ENCODE results near the gene CDH2. TPM values are rescaled to one million over a fixed set of nuclear protein-coding genes. Genes with fewer than 3 reads are reported as not detected.

CDH2 gene
- total RNA-seq, 1 experiment from 2014 or later, result not detected

DNA sequence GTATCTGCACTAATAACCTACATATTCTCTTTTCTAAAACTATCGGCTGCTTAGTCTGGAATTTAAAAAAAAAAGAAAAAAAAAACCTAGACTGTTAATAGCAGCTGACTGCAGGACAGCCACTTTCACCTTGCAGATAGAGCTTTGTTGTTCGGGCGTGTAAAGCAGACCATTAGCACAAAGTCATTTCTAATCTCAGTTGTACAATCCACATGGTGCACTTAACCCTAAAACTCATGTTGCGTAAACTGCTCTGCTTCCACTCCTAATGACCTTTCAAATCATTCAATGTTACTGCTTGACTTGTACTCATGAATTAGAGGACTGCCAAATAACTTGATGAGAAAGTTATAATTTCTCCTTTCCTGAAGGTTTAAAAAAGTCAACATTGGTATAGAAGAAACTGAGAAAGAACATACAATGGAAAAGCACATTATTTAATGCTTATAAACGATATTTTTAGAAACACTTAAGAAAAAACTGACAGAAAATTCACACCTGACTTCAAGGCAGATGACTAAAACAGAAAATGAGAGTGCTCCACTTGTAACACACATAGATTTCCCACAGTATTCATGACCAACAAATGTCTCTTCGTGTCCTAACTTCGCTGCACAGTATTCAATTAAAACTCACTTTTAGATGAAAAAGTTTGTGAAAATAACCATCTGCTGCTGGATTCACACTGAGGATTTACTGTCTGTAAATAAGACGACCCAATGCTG, 2.6 kb downstream of the CDH2 start:
- peak; percentile 40 for DNase-seq (ENCODE audit: low spot score)
- in situ Hi-C loops (cut with HindIII; ENCODE audit: low sequenced_read_pairs), result no loop called here

- DNase-seq (ENCODE audit: low spot score), result no peak
- in situ Hi-C loops (cut with HindIII; ENCODE audit: low sequenced_read_pairs), result no loop called here
Measured at GRCh38 chr18:28171837-28172236, 5.1 kb downstream of the CDH2 start.

DNA sequence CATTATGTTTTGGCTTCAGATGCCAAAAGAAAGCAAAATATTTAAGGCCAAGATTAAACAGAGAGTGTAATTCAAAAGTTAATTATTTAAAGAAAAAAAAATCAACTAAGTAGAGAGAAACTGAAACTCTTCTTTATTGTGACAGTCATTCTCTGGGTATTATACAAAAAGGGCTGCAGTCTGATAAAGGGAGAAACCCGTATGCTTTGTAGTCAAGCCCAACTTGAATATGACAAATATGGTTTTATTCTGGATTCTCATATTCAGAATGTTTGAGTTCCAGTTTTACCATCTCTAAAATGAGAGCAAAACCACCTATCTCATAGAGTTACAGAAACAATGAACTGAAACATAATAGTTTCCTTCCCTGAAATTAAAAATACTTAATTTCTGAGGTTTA, 8.2 kb downstream of the CDH2 start:
- in situ Hi-C loops (cut with HindIII; ENCODE audit: low sequenced_read_pairs), result no loop called here
- no peak for DNase-seq (ENCODE audit: low spot score)

DNA sequence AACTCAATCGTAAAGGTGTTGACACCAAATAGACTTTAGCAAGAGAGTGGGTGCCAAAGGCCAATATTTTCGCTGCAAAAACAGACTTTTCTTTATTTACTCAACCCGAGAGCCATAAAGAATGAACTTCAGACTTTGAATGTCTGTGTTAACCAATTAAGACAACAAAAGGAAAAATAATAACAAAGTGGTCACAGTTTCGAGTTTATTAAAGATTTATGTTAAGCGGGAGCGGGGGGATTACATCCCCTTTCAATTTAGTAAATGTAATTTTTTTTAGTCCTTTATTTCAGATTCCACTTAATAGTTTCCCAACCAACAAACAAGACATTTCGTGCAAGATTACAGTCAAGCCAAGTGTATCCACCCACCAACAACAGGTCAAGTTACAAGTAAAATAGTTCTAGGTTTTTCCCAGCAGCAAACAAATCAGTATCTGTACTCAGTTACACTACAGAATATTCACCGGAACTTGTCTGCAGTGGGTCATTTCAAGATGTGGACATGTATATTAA, 9.0 kb downstream of the CDH2 start:
- DNase-seq (ENCODE audit: low spot score), result no peak
- in situ Hi-C loops (cut with HindIII; ENCODE audit: low sequenced_read_pairs), result no loop called here

DNA sequence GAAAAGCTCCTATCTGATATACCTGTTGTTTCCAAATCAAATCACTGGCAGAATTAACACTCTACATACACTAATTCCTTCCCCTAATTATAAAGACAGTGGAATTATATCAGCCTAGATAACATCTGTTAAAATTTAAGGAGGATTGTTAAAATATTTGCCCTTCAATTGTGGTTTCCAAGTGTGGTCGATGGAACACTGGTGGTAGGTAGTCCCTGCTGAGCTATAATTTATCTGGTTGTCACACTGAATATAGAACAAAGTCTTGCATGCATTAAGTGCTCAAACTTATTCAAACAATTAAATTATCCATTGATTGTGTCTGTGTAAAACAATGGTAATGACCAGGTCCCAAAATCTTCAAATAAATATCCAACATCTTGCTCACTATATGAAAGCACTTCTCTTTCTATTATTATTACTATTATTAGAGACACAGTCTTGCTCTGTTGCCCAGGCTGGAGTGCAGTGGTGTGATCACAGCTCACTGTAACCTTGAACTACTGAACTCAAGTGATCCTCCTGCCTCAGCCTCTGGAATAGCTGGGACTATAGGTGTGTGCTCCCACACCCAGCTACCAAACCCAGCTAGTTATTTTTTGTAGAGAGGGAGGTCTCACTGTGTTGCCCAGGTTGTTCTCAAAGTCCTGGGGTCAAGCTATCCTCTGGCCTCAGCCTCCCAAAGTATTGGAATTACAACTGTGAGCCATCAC, 12.0 kb downstream of the CDH2 start:
- in situ Hi-C loops (cut with HindIII; ENCODE audit: low sequenced_read_pairs), result no loop called here
- DNase-seq (ENCODE audit: low spot score), result no peak

DNA sequence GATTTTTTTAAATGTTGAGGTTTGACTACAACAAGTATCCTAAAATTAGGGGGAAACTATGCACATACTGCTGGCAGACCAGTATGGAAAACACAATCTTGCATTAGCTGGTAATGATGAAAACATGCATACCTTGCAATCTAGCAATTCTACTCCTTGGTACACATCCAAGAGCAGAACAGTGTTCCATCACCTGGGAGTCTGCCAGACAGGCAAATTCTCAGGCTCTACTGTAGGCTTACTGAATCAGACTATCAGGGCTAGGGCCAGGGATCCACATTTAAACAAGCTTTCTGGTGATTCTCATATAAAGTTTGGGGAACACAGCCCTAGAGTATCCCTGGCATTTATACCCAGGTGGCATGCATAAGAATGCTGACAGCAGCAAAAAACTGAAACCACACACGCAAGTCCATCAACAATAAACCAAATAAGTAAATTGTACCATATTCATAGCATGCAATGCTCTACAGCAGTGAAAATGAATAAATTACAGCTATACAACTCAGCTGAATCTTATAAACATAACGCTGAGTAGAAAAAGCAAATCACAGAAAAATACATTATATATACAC, 13.6 kb downstream of the CDH2 start:
- in situ Hi-C loops (cut with HindIII; ENCODE audit: low sequenced_read_pairs), result no loop called here
- DNase-seq (ENCODE audit: low spot score), result peak; percentile 60

DNA sequence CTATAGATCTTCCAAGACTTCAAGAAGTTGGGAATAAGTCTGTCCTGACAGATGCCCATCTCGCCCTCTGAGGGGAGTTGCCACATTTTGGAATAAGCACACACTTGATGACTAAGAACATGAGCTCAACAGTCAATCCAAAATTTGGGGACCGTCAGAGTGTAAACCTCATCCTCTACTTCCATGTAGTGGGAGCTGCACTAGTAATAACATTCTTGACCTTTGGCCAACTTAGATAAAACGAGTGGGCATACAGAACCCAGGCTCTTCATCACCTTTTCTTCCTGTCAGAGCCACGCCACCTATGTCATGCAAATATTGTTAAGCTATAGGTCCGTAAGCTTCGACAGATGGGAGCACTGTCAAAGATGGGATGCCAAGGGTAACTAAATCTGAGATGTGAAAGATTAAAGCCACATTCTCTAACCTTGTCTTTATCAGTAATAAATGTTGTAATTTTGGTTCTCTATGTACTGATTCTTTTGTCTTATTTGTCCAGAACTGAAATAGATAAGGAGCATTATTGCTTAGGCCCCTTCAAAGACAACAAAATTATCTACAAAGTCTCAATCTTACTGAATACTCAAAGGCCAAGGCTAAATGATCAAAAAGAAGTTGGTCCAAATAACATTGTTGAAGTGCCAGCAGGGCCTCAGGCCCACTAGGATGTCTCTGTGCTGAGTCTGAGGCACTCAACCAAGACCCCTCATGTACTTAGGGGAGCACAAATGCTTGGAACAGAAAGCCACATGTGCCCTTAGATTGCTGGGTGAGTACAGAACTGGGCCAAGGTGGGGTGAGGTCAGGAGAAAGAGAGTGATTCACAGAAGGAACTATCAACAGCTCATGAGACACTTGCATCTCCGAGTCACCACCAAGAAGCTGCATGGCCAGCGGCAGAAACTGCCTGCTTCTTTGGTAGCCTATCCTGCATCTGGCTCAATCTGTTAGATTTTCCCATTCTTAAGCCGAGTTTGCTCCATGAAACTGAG, 15.0 kb downstream of the CDH2 start:
- no peak for DNase-seq (ENCODE audit: low spot score)

GRCh38 chr18:28159055-28159454, 17.9 kb downstream of the CDH2 start:
- in situ Hi-C loops (cut with HindIII; ENCODE audit: low sequenced_read_pairs), result no loop called here
- peak; percentile 89 for DNase-seq (ENCODE audit: low spot score)

More for the DNA sequence above, 15.0 kb downstream of the CDH2 start:
- in situ Hi-C loops (cut with HindIII; ENCODE audit: low sequenced_read_pairs), result no loop called here

- in situ Hi-C loops (cut with HindIII; ENCODE audit: low sequenced_read_pairs), result no loop called here
- no peak for DNase-seq (ENCODE audit: low spot score)
Measured at GRCh38 chr18:28158083-28158581, 18.8 kb downstream of the CDH2 start.

DNA sequence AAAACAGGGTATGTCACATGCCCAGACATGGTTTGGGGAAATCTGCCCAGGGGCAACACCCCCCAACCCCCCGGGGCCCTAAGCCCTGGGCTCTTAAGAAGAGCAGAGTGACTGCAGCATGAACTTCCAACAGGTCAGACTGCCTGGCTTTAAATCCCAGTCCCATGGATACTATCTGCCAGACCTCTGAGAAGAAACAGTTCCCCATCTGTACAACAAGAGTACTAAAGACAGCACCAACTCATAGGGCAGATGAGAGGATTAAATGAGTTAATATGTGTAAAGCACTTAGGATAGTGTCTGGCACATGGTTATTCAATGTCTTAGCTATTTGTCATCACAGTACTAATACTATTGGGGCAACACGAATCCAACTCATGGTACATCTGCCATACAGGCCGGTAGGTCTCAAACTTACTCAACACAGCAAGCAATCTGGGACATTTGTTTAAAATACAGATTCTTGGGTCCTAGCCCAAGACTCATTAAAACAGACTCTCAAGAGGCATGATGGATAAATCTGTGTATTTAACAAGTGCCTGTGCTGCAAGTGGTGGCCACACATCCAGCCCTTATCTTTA, 23.4 kb downstream of the CDH2 start:
- peak; percentile 36 for DNase-seq (ENCODE audit: low spot score)
- in situ Hi-C loops (cut with HindIII; ENCODE audit: low sequenced_read_pairs), result no loop called here

DNA sequence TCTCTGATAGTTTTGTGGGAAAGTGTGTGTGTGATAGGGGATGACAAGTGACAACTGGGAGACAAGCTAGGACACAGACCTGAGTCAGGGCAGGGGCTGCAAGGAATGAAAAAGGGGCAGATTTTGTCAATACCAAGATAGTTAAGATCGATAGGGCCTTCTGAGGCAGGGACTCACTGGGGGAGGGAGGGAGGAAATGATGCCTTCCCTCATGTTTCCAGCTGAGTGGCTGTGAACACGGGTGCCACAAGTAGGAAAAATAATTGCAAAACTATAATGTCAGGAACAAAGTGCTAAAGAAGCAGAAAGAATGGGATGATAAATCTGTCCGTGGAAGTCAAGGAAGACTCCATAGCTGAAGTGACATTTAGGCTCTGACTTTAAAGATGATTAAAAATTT, 24.2 kb downstream of the CDH2 start:
- in situ Hi-C loops (cut with HindIII; ENCODE audit: low sequenced_read_pairs), result no loop called here
- DNase-seq (ENCODE audit: low spot score), result peak; percentile 40

- DNase-seq (ENCODE audit: low spot score), result peak; percentile 58
- in situ Hi-C loops (cut with HindIII; ENCODE audit: low sequenced_read_pairs), result no loop called here
Measured at GRCh38 chr18:28152354-28152753, 24.6 kb downstream of the CDH2 start.

GRCh38 chr18:28151434-28151833, 25.5 kb downstream of the CDH2 start:
- DNase-seq (ENCODE audit: low spot score), result peak; percentile 56
- in situ Hi-C loops (cut with HindIII; ENCODE audit: low sequenced_read_pairs), result no loop called here

DNA sequence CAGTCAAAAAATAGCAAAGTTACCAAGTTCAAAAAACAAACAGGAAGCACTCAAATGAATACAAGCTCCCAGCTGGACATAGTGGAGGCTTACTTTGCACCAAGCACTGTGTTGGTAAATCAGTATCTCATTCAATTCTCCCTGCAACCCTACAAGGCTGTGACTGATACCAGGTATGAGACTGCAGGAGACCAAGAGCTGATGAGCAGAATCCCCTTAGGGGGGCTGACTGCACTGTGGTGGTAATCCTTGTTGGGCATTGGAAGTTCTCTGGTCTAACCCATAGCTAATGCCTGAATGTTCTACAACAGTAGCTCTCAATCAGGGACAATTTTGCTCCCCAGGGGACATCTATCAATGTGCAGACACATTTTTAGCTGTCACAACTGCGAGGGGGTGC, 26.0 kb downstream of the CDH2 start:
- in situ Hi-C loops (cut with HindIII; ENCODE audit: low sequenced_read_pairs), result no loop called here
- DNase-seq (ENCODE audit: low spot score), result peak; percentile 45

DNA sequence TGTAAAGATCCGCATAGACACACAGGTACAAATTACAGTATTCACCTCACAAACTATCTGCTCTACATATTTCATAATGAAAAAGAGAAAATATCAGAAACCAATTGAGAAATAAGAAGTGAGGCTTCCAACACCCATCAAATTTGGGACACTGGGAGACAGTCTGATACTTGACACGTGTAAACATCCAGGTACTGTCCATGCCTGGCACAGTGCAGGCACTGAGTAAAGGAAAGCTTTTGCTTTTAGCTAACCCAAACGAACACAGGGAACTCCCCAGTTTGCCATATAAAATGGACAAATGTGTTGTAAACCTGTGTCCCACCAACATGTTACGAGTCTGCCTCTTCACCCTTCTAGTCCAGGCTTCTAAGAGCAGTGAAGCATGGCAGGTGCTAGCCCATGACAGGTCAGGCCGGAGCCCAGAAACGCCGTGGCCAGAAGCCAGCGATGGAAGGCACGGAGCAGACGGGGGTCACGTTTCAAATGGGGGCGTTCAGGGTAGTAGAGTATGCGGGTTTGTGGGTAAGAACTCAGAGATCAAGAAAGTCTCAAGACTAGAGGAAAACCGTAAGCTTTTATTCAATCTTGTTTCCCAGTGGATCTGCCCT, 27.0 kb downstream of the CDH2 start:
- in situ Hi-C loops (cut with HindIII; ENCODE audit: low sequenced_read_pairs), result no loop called here
- peak; percentile 71 for DNase-seq (ENCODE audit: low spot score)

DNA sequence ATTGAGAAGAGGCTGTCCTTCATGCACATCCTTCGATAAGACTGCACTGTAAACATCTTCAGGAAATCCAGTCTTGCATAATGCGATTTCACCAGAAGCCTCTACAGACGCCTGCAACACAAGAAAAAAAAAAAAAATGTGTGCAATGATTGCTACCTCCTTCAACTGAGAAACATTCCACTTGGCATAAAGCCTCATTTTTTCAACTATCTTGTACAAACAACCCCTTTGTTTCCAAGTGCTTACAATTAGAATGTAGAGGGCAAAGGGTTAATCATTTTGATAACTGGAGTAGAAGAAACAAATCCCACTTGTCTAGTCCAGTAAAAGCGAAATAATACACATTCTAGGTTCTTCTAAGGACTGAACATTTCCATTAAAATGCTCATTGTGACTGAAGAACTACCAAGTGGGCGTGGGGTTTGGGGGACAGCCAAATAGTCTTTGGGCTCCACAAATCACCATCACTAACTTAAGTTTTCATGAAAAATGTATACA, 29.2 kb downstream of the CDH2 start:
- peak; percentile 59 for DNase-seq (ENCODE audit: low spot score)
- in situ Hi-C loops (cut with HindIII; ENCODE audit: low sequenced_read_pairs), result no loop called here

DNA sequence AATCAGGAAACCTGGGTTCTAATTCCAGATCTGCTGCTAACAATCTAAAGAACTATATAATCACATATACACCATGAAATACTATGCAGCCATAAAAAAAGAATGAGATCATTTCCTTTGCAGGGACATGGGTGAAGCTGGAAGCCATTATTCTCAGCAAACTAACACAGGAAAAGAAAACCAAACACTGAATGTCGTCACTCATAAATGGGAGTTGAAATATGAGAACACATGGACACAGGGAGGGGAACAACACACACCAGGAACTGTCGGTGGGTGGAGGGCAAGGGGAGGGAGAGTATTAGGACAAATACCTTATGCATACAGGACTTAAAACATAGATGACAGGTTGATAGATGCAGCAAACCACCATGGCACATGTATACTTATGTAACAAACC, 33.2 kb downstream of the CDH2 start:
- no peak for DNase-seq (ENCODE audit: low spot score)
- in situ Hi-C loops (cut with HindIII; ENCODE audit: low sequenced_read_pairs), result no loop called here

- in situ Hi-C loops (cut with HindIII; ENCODE audit: low sequenced_read_pairs), result no loop called here
Measured at GRCh38 chr18:28138816-28139215, 38.1 kb downstream of the CDH2 start.

More at GRCh38 chr18:28138816-28139215, 38.1 kb downstream of the CDH2 start:
- DNase-seq (ENCODE audit: low spot score), result no peak
